Measurements from ENCODE around the gene RASSF1. TPM values are rescaled to one million over a fixed set of nuclear protein-coding genes. Genes with fewer than 3 reads are reported as not detected.
"Not testable (repeated sequence)": the region's sequence is repeated elsewhere in the genome, so short reads cannot be mapped to it uniquely, and the experiment has no call there.

RASSF1 gene
- total RNA-seq, 2 donors from 2014 or later: 31.3 to 40.3 TPM

- intact Hi-C loops (cut with DNase I): no loop called here
- no peak for DNase-seq (ENCODE audit: low spot score)
Measured at GRCh38 chr3:50295553-50296431, 44.8 kb downstream of the RASSF1 start.

GRCh38 chr3:50294492-50295403 lies 45.9 kb downstream of the RASSF1 start:
- intact Hi-C loops (cut with DNase I): no loop called here
- DNase-seq (ENCODE audit: low spot score): no peak

GRCh38 chr3:50294089-50294488 lies 46.5 kb downstream of the RASSF1 start:
- no peak for DNase-seq (ENCODE audit: low spot score)
- intact Hi-C loops (cut with DNase I): no loop called here

- intact Hi-C loops (cut with DNase I): no loop called here
- DNase-seq (ENCODE audit: low spot score): no peak
Measured at GRCh38 chr3:50293079-50293801, 47.4 kb downstream of the RASSF1 start.

GRCh38 chr3:50292159-50293078 lies 48.2 kb downstream of the RASSF1 start, which contains the start of gene IFRD2:
TSS of gene IFRD2 (minus strand) at chr3:50292429. CDS start at chr3:50292274, 155 bp downstream.
- intact Hi-C loops (cut with DNase I): no loop called here
- DNase-seq (ENCODE audit: low spot score): peak; percentile 100

GRCh38 chr3:50290161-50290641 lies 50.4 kb downstream of the RASSF1 start:
- DNase-seq (ENCODE audit: low spot score): no peak
- intact Hi-C loops (cut with DNase I): no loop called here

GRCh38 chr3:50289130-50289529 lies 51.5 kb downstream of the RASSF1 start:
- DNase-seq (ENCODE audit: low spot score): no peak
- intact Hi-C loops (cut with DNase I): no loop called here

- intact Hi-C loops (cut with DNase I): no loop called here
- no peak for DNase-seq (ENCODE audit: low spot score)
Measured at GRCh38 chr3:50288387-50289007, 52.1 kb downstream of the RASSF1 start.

GRCh38 chr3:50287262-50287661 lies 53.4 kb downstream of the RASSF1 start:
- no peak for DNase-seq (ENCODE audit: low spot score)
- intact Hi-C loops (cut with DNase I): no loop called here

GRCh38 chr3:50286322-50287227 lies 54.1 kb downstream of the RASSF1 start:
- intact Hi-C loops (cut with DNase I): no loop called here
- no peak for DNase-seq (ENCODE audit: low spot score)

GRCh38 chr3:50284121-50284520 lies 56.5 kb downstream of the RASSF1 start:
- DNase-seq (ENCODE audit: low spot score); intact Hi-C loops (cut with DNase I): not testable (repeated sequence)

Other genes with a start within 250 kb of the RASSF1 start
- gene SEMA3F, start 185.5 kb downstream of the RASSF1 start, total RNA-seq: 10 to 100 TPM; 27.8 to 48.0 TPM
- not detected for gene GNAT1, start 149.2 kb downstream of the RASSF1 start, total RNA-seq
- gene SLC38A3, start 135.6 kb downstream of the RASSF1 start, total RNA-seq: under 1 TPM; 0.37 to 0.62 TPM
- 100 to 1,000 TPM; 261 to 265 TPM for gene GNAI2, start 104.6 kb downstream of the RASSF1 start, total RNA-seq
- gene SEMA3B, start 71.7 kb downstream of the RASSF1 start, total RNA-seq: 10 to 100 TPM; 18.6 to 39.7 TPM
- gene LSMEM2, start 61.7 kb downstream of the RASSF1 start, total RNA-seq: under 1 TPM in 1 of 2 donors, not detected in 1; 0.37 TPM
- gene IFRD2, start 48.4 kb downstream of the RASSF1 start, total RNA-seq: 10 to 100 TPM; 47.3 to 53.3 TPM
- gene HYAL3, start 41.4 kb downstream of the RASSF1 start, total RNA-seq: 1 to 10 TPM; 2.5 to 3.9 TPM
- 10 to 100 TPM in 1 of 2 donors, 1 to 10 TPM in 1; 9.1 to 11.1 TPM for gene NAA80, start 41.4 kb downstream of the RASSF1 start, total RNA-seq
- 10 to 100 TPM; 10.6 to 11.7 TPM for gene HYAL1, start 37.3 kb downstream of the RASSF1 start, total RNA-seq
- gene HYAL2, start 18.1 kb downstream of the RASSF1 start, total RNA-seq: 100 to 1,000 TPM in 1 of 2 donors, 10 to 100 TPM in 1; 95.2 to 130 TPM
- 10 to 100 TPM; 19.1 to 22.4 TPM for gene TUSC2, start 12.6 kb downstream of the RASSF1 start, total RNA-seq
- under 1 TPM; 0.23 to 0.24 TPM for gene ZMYND10, start 4.9 kb upstream of the RASSF1 start, total RNA-seq
- gene NPRL2, start 9.9 kb upstream of the RASSF1 start, total RNA-seq: 10 to 100 TPM; 10.6 to 17.4 TPM
- gene CYB561D2, start 10.0 kb upstream of the RASSF1 start, total RNA-seq: 10 to 100 TPM in 1 of 2 donors, 1 to 10 TPM in 1; 7.9 to 10.5 TPM
- gene TMEM115, start 18.7 kb upstream of the RASSF1 start, total RNA-seq: 10 to 100 TPM; 29.3 TPM
- gene CACNA2D2, start 162.8 kb upstream of the RASSF1 start, total RNA-seq: 1 to 10 TPM; 2.0 to 2.6 TPM
- gene C3orf18, start 226.9 kb upstream of the RASSF1 start, total RNA-seq: 10 to 100 TPM in 1 of 2 donors, 1 to 10 TPM in 1; 9.8 to 11.4 TPM
- 10 to 100 TPM; 10.9 to 12.6 TPM for gene HEMK1, start 228.7 kb upstream of the RASSF1 start, total RNA-seq

Measured in posterior vena cava (tissue), 2 donors.